ENCODE data around the gene RASA4B. TPM values are rescaled to one million over a fixed set of nuclear protein-coding genes. Genes with fewer than 3 reads are reported as not detected.

The RASA4B gene
- polyA plus RNA-seq, 3 donors, result 16.9 to 26.1 (median 23.2) TPM

Other genes with a start within 250 kb of the RASA4B start
- gene SH2B2, start 230.9 kb downstream of the RASA4B start, polyA plus RNA-seq (ENCODE audit: insufficient read length in 3 of 3), result 1 to 10 TPM; 3.7 to 4.1 (median 4.0) TPM
- gene SPDYE6, start 161.3 kb downstream of the RASA4B start, polyA plus RNA-seq (ENCODE audit: insufficient read length in 3 of 3), result 10 to 100 TPM in 1 of 3 donors, 1 to 10 TPM in 2; 1.7 to 13.9 (median 2.4) TPM
- gene PRKRIP1, start 121.4 kb downstream of the RASA4B start, polyA plus RNA-seq (ENCODE audit: insufficient read length in 3 of 3), result 10 to 100 TPM; 39.2 to 48.6 (median 47.1) TPM
- gene ORAI2, start 84.2 kb downstream of the RASA4B start, polyA plus RNA-seq (ENCODE audit: insufficient read length in 3 of 3), result 10 to 100 TPM; 22.6 to 28.1 (median 26.2) TPM
- 10 to 100 TPM; 13.4 to 16.3 (median 14.0) TPM for gene ALKBH4, start 52.9 kb downstream of the RASA4B start, polyA plus RNA-seq (ENCODE audit: insufficient read length in 3 of 3)
- gene LRWD1, start 52.8 kb downstream of the RASA4B start, polyA plus RNA-seq (ENCODE audit: insufficient read length in 3 of 3), result 10 to 100 TPM; 20.2 to 23.0 (median 22.9) TPM
- 10 to 100 TPM; 29.9 to 39.7 (median 38.6) TPM for gene POLR2J, start 38.9 kb downstream of the RASA4B start, polyA plus RNA-seq (ENCODE audit: insufficient read length in 3 of 3)
- gene UPK3BL2, start 25.9 kb upstream of the RASA4B start, polyA plus RNA-seq (ENCODE audit: insufficient read length in 3 of 3), result 10 to 100 TPM in 2 of 3 donors, 1 to 10 TPM in 1; 9.3 to 34.1 (median 18.5) TPM
- 10 to 100 TPM in 2 of 3 donors, 1 to 10 TPM in 1; 2.6 to 16.6 (median 14.1) TPM for gene SPDYE2, start 33.4 kb upstream of the RASA4B start, polyA plus RNA-seq (ENCODE audit: insufficient read length in 3 of 3)
- gene POLR2J3, start 54.8 kb upstream of the RASA4B start, polyA plus RNA-seq (ENCODE audit: insufficient read length in 3 of 3), result 10 to 100 TPM; 77.7 to 90.7 (median 78.2) TPM
- 10 to 100 TPM; 51.3 to 86.8 (median 62.3) TPM for gene RASA4, start 99.0 kb upstream of the RASA4B start, polyA plus RNA-seq (ENCODE audit: insufficient read length in 3 of 3)
- gene UPK3BL1, start 125.0 kb upstream of the RASA4B start, polyA plus RNA-seq (ENCODE audit: insufficient read length in 3 of 3), result 10 to 100 TPM; 17.7 to 50.9 (median 18.6) TPM
- gene SPDYE2B, start 132.5 kb upstream of the RASA4B start, polyA plus RNA-seq (ENCODE audit: insufficient read length in 3 of 3), result 1 to 10 TPM in 2 of 3 donors, under 1 TPM in 1; 0.60 to 5.0 (median 3.3) TPM
- gene POLR2J2, start 153.9 kb upstream of the RASA4B start, polyA plus RNA-seq (ENCODE audit: insufficient read length in 3 of 3), result 1 to 10 TPM; 1.3 to 9.0 (median 1.9) TPM
- 10 to 100 TPM in 1 of 3 donors, 1 to 10 TPM in 2; 7.6 to 10.4 (median 8.9) TPM for gene FAM185A, start 231.2 kb upstream of the RASA4B start, polyA plus RNA-seq (ENCODE audit: insufficient read length in 3 of 3)